Suprapubic skin (tissue), 4 donors: Measurements from ENCODE around the gene P4HB.

Source experiments
- POLR2A ChIP-seq, 2 donors: fragments of 450-650 bp; IDR thresholded peaks; one replicate each; pipeline ENCODE4 v1.6.1; 2017; ENCODE audit warnings: antibody characterized with exemption in 2 of 2, mild to moderate bottlenecking in 2 of 2, moderate library complexity in 2 of 2
- POLR2AphosphoS5 ChIP-seq, 3 donors: sonication (generic); formaldehyde crosslinking; IDR thresholded peaks; one replicate each; pipeline ENCODE4 v1.6.1; 2017; ENCODE audit warnings: antibody characterized with exemption in 3 of 3
- TF ChIP-seq, protein P1 (sequence below), 2 donors: fragments of 200-600 bp in 1 of 2; fragments of 450-650 bp in 1 of 2; sonication (generic) in 1 of 2; IDR thresholded peaks; one replicate each; pipeline ENCODE4 v1.5.1; 2016 to 2019; ENCODE audit warnings: antibody characterized with exemption in 2 of 2, mild to moderate bottlenecking in 1 of 2, moderate library complexity in 1 of 2

- TF ChIP-seq POLR2A (IDR thresholded peaks at IDR 0.05) (no peak), POLR2AphosphoS5 (IDR thresholded peaks at IDR 0.05) (no peak)
- TF ChIP-seq, protein P1, sequence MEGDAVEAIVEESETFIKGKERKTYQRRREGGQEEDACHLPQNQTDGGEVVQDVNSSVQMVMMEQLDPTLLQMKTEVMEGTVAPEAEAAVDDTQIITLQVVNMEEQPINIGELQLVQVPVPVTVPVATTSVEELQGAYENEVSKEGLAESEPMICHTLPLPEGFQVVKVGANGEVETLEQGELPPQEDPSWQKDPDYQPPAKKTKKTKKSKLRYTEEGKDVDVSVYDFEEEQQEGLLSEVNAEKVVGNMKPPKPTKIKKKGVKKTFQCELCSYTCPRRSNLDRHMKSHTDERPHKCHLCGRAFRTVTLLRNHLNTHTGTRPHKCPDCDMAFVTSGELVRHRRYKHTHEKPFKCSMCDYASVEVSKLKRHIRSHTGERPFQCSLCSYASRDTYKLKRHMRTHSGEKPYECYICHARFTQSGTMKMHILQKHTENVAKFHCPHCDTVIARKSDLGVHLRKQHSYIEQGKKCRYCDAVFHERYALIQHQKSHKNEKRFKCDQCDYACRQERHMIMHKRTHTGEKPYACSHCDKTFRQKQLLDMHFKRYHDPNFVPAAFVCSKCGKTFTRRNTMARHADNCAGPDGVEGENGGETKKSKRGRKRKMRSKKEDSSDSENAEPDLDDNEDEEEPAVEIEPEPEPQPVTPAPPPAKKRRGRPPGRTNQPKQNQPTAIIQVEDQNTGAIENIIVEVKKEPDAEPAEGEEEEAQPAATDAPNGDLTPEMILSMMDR (IDR thresholded peaks at IDR 0.05), result no peak
These were observed 15.9 kb downstream of the P4HB start for GRCh38 chr17:81844327-81844851.
